Measurements from ENCODE around the gene COG7. TPM values are rescaled to one million over a fixed set of nuclear protein-coding genes. Genes with fewer than 3 reads are reported as not detected.

Gene COG7
- total and polyA plus RNA-seq, 2 of the 13 experiments (the other 11 are each of a cell fraction or from before 2014, with no cell fraction given) = 12.6 to 54.5 TPM

GRCh38 chr16:23409522-23409921, 43.5 kb downstream of the COG7 start:
- TF ChIP-seq HOMEZ (CRISPR knock-in tag; IDR thresholded peaks at IDR 0.05; ENCODE audit: low read depth) = no peak
- TF ChIP-seq CHCHD3 (CRISPR knock-in tag; IDR thresholded peaks at IDR 0.05) = no peak
- TF ChIP-seq CREB3 (CRISPR knock-in tag; IDR thresholded peaks at IDR 0.05) = no peak
- TF ChIP-seq DZIP1 (CRISPR knock-in tag; IDR thresholded peaks at IDR 0.05) = no peak
- no peak overlapping the region for H3K9ac ChIP-seq (ENCODE audit: insufficient read depth, low read depth, low read length)
- H3K27ac ChIP-seq (ENCODE audit: extremely low read length, insufficient read depth, low read length) = no peak overlapping the region
- H3K4me3 ChIP-seq (replicated peaks in 1 of 3; ENCODE audit: insufficient read depth in 1 of 3, low read depth in 2 of 3, low read length in 3 of 3) = no peak overlapping the region
- H3K27me3 ChIP-seq (ENCODE audit: control insufficient read depth in 1 of 2, insufficient read depth in 2 of 2, low read length in 2 of 2) = no peaks in the 10 kb centered on the region
- H3K9me3 ChIP-seq (ENCODE audit: low read length) = no peaks in the 10 kb centered on the region
- in situ Hi-C loops (cut with HindIII; ENCODE audit: extremely low pct_ligation_motif_present, low pct_unique_long_range_greater_than_20kb) = no loop called here
- no TSS peak for BruUV-seq (replicated peaks)
- no peak for ATAC-seq
- no peak overlapping the region for H2AFZ ChIP-seq (ENCODE audit: low read length)
- H3K4me2 ChIP-seq (ENCODE audit: low read depth, low read length) = no peak overlapping the region
- H3K4me1 ChIP-seq (ENCODE audit: insufficient read depth, low read length) = no peaks in the 10 kb centered on the region
- H3K79me2 ChIP-seq (ENCODE audit: insufficient read depth, low read length) = no peaks in the 10 kb centered on the region
- H3K36me3 ChIP-seq (replicated peaks in 1 of 2; ENCODE audit: control insufficient read depth in 1 of 2, insufficient read depth in 2 of 2, low read length in 2 of 2) = peaks cover 24 to 66% of the 10 kb centered on the region in 2 experiments; a peak in 4 of 5 replicates
- no peak for DNase-seq (ENCODE audit: low spot score)
- no peaks in the 10 kb centered on the region for H4K20me1 ChIP-seq (ENCODE audit: insufficient read depth, low read length)
- FAIRE-seq = no peak
- ChIA-PET CTCF (ENCODE audit: low intra/inter-chr PET ratio, low total read pairs) (no interaction called here), POLR2A (no interaction called here)
- 93% methylated on average over 2 of the region's 2 CpGs for WGBS (ENCODE audit: low lambda C conversion rate)
- intact Hi-C loops (cut with micrococcal nuclease; ENCODE audit: unreplicated experiment) = no loop called here

Measured in HepG2 (cell line).